Activated T-helper 9 cell treated with anti-CD3 and anti-CD28 coated beads, Interleukin-2, amount 50 U/mL, for 16 hours (primary cell): Measurements from ENCODE around the gene VAMP8.
"Not testable (repeated sequence)": the region's sequence is repeated elsewhere in the genome, so short reads cannot be mapped to it uniquely, and the experiment has no call there.

Experiments
- DNase-seq: peaks from one replicate; pipeline ENCODE4 v3.0.0-alpha.2; 2020; ENCODE audit warnings: low read depth

The VAMP8 gene

GRCh38 chr2:85579266-85579935, 2.0 kb downstream of the VAMP8 start:
- DNase-seq = no peak

- DNase-seq = no peak
Observed at GRCh38 chr2:85580206-85580605, 2.8 kb downstream of the VAMP8 start.

- DNase-seq = no peak
Observed at GRCh38 chr2:85582492-85582891, 5.1 kb downstream of the VAMP8 start.

GRCh38 chr2:85583667-85584353, 6.4 kb downstream of the VAMP8 start:
- no peak for DNase-seq

GRCh38 chr2:85584354-85584856, 7.0 kb downstream of the VAMP8 start, which contains the start of gene VAMP5:
TSS of gene VAMP5 (plus strand) at chr2:85584431. CDS start at chr2:85584491, 60 bp downstream.
- DNase-seq = no peak

GRCh38 chr2:85584857-85585780, 7.7 kb downstream of the VAMP8 start:
- DNase-seq = no peak

- no peak for DNase-seq
Observed at GRCh38 chr2:85585781-85586105, 8.4 kb downstream of the VAMP8 start.

- no peak for DNase-seq
Observed at GRCh38 chr2:85588236-85588635, 10.8 kb downstream of the VAMP8 start.

- DNase-seq = no peak
Observed at GRCh38 chr2:85588645-85589044, 11.3 kb downstream of the VAMP8 start.

- no peak for DNase-seq
Observed at GRCh38 chr2:85589181-85589580, 11.8 kb downstream of the VAMP8 start.

- DNase-seq = no peak
Observed at GRCh38 chr2:85589982-85590791, 12.8 kb downstream of the VAMP8 start.

- DNase-seq = no peak
Observed at GRCh38 chr2:85590950-85591349, 13.6 kb downstream of the VAMP8 start.

GRCh38 chr2:85591563-85591962, 14.2 kb downstream of the VAMP8 start:
- DNase-seq = no peak

- not testable (repeated sequence) for DNase-seq
Observed at GRCh38 chr2:85592299-85592698, 14.9 kb downstream of the VAMP8 start.

GRCh38 chr2:85593023-85593422, 15.6 kb downstream of the VAMP8 start:
- no peak for DNase-seq

- DNase-seq = no peak
Observed at GRCh38 chr2:85594715-85595300, 17.4 kb downstream of the VAMP8 start.

- DNase-seq = peak; percentile 82
Observed at GRCh38 chr2:85595301-85596025, 18.1 kb downstream of the VAMP8 start, which contains the start of gene RNF181. TSS of gene RNF181 (plus strand) at chr2:85595745. CDS start at chr2:85595764, 19 bp downstream.

- DNase-seq = no peak
Observed at GRCh38 chr2:85596026-85596333, 18.6 kb downstream of the VAMP8 start.

GRCh38 chr2:85596486-85597143, 19.2 kb downstream of the VAMP8 start:
- DNase-seq = no peak

GRCh38 chr2:85597241-85597640, 19.9 kb downstream of the VAMP8 start:
- DNase-seq = no peak
